ENCODE results near the gene TAF10.

Gene TAF10

GRCh38 chr11:6625156-6625831 lies 13.3 kb upstream of the TAF10 start:
- DNase-seq (ENCODE audit: low read depth) = no peak

GRCh38 chr11:6623391-6624363 lies 11.7 kb upstream of the TAF10 start:
- no peak for DNase-seq (ENCODE audit: low read depth)

GRCh38 chr11:6622261-6623171 lies 10.5 kb upstream of the TAF10 start:
- DNase-seq (ENCODE audit: low read depth) = no peak

GRCh38 chr11:6621711-6622211 lies 9.7 kb upstream of the TAF10 start:
- DNase-seq (ENCODE audit: low read depth) = no peak

DNA sequence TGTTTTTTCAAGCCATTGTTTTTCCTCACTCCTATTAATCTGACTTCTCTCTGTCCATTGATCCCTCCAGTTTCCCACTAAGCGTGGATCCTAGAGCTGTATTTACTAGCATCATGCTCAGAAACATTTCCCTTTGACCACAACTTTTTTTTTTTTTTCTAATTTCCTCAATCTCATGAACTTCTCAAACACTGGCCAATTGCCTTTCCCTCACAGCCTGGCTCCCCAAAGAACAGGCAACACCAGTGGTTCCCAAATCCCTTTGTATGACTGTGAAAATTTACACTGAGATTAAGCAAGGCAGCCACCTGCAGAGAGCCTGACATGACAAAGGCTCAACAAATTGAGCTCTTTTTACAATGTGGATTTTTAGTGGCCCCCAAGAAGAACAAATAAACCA lies 8.6 kb upstream of the TAF10 start:
- DNase-seq (ENCODE audit: low read depth) = no peak

GRCh38 chr11:6619004-6619745 lies 7.2 kb upstream of the TAF10 start, which contains the start of gene TPP1:
Gene TPP1, minus strand, starts transcription at chr11:6619422. Its CDS starts 22 bp downstream, at chr11:6619400.
- peak; percentile 86 for DNase-seq (ENCODE audit: low read depth)

GRCh38 chr11:6618117-6619003 lies 6.3 kb upstream of the TAF10 start:
- DNase-seq (ENCODE audit: low read depth) = peak; percentile 60

- no peak for DNase-seq (ENCODE audit: low read depth)
Observed at GRCh38 chr11:6617315-6617781, 5.3 kb upstream of the TAF10 start.

- no peak for DNase-seq (ENCODE audit: low read depth)
Observed at GRCh38 chr11:6616596-6617250, 4.7 kb upstream of the TAF10 start.

- DNase-seq (ENCODE audit: low read depth) = no peak
Observed at GRCh38 chr11:6615882-6616585, 4.0 kb upstream of the TAF10 start.

DNA sequence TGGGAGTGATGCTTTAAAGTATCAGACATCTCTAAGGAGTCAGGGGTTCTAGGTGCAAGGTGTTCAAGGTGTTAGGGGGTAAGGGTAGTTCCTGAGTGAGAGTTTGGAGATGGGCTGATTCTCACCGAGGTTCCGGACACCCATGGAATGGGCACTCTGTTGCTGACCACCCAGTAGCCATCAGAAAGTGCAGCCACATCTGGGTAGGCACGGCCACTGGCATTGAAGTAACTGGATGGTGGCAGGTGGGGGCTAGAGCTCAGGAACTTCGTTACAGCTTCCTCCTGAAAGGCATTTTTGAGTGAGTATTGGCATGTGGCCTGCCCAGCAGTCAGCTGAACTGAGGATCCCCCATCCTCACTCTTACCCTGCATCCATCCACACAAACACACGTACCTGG lies 3.0 kb upstream of the TAF10 start:
- no peak for DNase-seq (ENCODE audit: low read depth)

DNA sequence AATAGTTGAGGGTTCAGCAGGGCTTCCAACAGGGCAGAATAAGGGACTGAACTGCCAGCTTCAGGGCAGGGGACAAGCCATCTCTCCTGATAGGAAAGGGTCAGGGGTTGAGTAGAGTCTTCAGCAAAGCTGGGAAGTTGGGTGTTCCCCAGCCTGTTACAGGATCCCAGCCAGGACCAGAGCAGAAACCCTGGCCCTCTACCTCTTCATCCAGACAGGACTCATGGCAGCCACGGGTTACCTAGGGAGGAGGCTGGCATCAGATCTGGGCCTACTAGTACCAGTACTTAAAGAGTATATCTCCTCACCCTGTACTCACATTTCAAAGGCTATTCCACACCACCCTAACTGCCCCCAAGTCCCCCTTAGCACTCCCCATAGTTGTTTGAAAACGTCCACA lies 2.4 kb upstream of the TAF10 start:
- DNase-seq (ENCODE audit: low read depth) = no peak

DNA sequence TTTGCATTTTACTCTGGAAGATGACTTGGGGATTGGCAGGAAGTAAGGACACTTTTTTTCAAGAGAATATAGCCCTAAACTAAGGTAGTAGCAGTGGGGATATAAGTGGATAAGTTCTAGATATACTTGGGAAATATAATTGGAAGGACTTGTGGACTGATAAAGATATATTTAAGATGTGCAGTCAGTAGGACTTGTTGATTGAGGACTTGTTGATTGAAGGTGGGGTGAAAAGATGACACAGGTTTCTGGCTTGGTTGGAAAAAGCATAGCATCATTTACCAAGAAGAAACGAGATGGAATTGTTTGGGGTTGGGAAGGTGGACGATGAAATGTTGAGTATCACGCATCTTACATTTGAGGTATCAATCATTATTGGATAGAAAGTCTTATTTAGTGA lies 1.5 kb upstream of the TAF10 start:
- DNase-seq (ENCODE audit: low read depth) = no peak

DNA sequence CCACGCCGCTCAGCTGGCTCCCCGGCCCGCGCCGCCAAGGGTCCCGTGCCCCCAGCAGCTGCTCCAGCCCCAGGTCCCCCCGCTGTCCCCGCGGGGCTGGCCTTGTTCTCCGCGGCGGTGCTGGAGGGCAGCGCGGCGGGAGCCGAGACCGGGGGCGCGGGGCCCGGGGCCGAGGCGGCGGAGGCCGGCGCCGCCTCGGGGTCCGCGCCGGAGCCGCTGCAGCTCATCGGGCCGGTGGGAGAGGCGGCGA lies 128 bp downstream of the TAF10 start:
- DNase-seq (ENCODE audit: low read depth) = no peak

- peak; percentile 20 for DNase-seq (ENCODE audit: low read depth)
Observed at GRCh38 chr11:6611092-6611962, 689 bp downstream of the TAF10 start.

- DNase-seq (ENCODE audit: low read depth) = no peak
Observed at GRCh38 chr11:6610591-6610990, 1.4 kb downstream of the TAF10 start.

GRCh38 chr11:6609502-6610015 lies 2.5 kb downstream of the TAF10 start:
- no peak for DNase-seq (ENCODE audit: low read depth)
